ENCODE results near the gene HTRA3. TPM values are rescaled to one million over a fixed set of nuclear protein-coding genes. Genes with fewer than 3 reads are reported as not detected.

Gene HTRA3
- total RNA-seq, 2 donors from 2014 or later, result 33.8 to 124 TPM

GRCh38 chr4:8291036-8291682 lies 21.6 kb downstream of the HTRA3 start:
- Histone ChIP-seq H3K4me1 (peaks cover 0 to 4% of the 10 kb centered on the region in 2 donors), H3K36me3 (peaks cover 17% of the 10 kb centered on the region), H3K9me3 (no peaks in the 10 kb centered on the region), H3K27ac (no peak overlapping the region), H3K4me3 (no peak overlapping the region), H3K27me3 (no peaks in the 10 kb centered on the region)
- DNase-seq (ENCODE audit: low spot score), result no peak
- no peak for TF ChIP-seq CTCF (IDR thresholded peaks at IDR 0.05)

- TF ChIP-seq CTCF (IDR thresholded peaks at IDR 0.05), result no peak
- no peak for DNase-seq (ENCODE audit: low spot score)
- Histone ChIP-seq H3K27ac (no peak overlapping the region), H3K9me3 (no peaks in the 10 kb centered on the region), H3K27me3 (no peaks in the 10 kb centered on the region), H3K4me3 (no peak overlapping the region), H3K4me1 (no peaks in the 10 kb centered on the region), H3K36me3 (peaks cover 17% of the 10 kb centered on the region)
Observed at GRCh38 chr4:8291701-8292477, 22.3 kb downstream of the HTRA3 start.

- no peaks in the 10 kb centered on the region for H3K27me3 ChIP-seq
- peaks cover 17% of the 10 kb centered on the region for H3K36me3 ChIP-seq
- no peak for TF ChIP-seq CTCF (IDR thresholded peaks at IDR 0.05)
- no peaks in the 10 kb centered on the region for H3K9me3 ChIP-seq
- DNase-seq (ENCODE audit: low spot score), result no peak
- no peak overlapping the region for H3K4me3 ChIP-seq
- no peaks in the 10 kb centered on the region for H3K4me1 ChIP-seq
- no peak overlapping the region for H3K27ac ChIP-seq
Observed at GRCh38 chr4:8292478-8293107, 23.0 kb downstream of the HTRA3 start.

- TF ChIP-seq CTCF (IDR thresholded peaks at IDR 0.05), result no peak
- Histone ChIP-seq H3K4me1 (no peaks in the 10 kb centered on the region), H3K9me3 (no peaks in the 10 kb centered on the region), H3K27me3 (no peaks in the 10 kb centered on the region), H3K36me3 (peaks cover 17% of the 10 kb centered on the region), H3K4me3 (no peak overlapping the region), H3K27ac (no peak overlapping the region)
- DNase-seq (ENCODE audit: low spot score), result no peak
Observed at GRCh38 chr4:8293131-8293975, 23.8 kb downstream of the HTRA3 start.

GRCh38 chr4:8294036-8294435 lies 24.5 kb downstream of the HTRA3 start:
- H3K27ac ChIP-seq, result no peak overlapping the region
- H3K9me3 ChIP-seq, result no peaks in the 10 kb centered on the region
- DNase-seq (ENCODE audit: low spot score), result no peak
- H3K27me3 ChIP-seq, result no peaks in the 10 kb centered on the region
- TF ChIP-seq CTCF (IDR thresholded peaks at IDR 0.05), result no peak
- H3K36me3 ChIP-seq, result peaks cover 17% of the 10 kb centered on the region
- H3K4me3 ChIP-seq, result no peak overlapping the region
- H3K4me1 ChIP-seq, result no peaks in the 10 kb centered on the region
